CD14-positive monocyte (primary cell): Measurements from ENCODE around the gene TTLL13. TPM values are rescaled to one million over a fixed set of nuclear protein-coding genes. Genes with fewer than 3 reads are reported as not detected.

ENCODE experiments used
- DNase-seq, 3 donors: peaks; one replicate each; pipeline ENCODE4 v3.0.0-alpha.2; 2011 to 2022
- H2AFZ ChIP-seq: 2 replicates; pipeline ENCODE4 v1.6.0; 2012; ENCODE audit warnings: mild to moderate bottlenecking, low read depth, low read length, inconsistent platforms; ENCODE audit not compliant: insufficient read depth, poor library complexity, severe bottlenecking
- H3K27ac ChIP-seq, 2 donors: 1 replicate in 1 of 2; 2 replicates in 1 of 2; pipeline ENCODE4 v1.5.1; 2012 to 2013; ENCODE audit warnings: low read length in 2 of 2, control low read depth in 1 of 2, inconsistent platforms in 1 of 2, low read depth in 1 of 2, mild to moderate bottlenecking in 1 of 2
- H3K27me3 ChIP-seq, 2 donors: one replicate each; pipeline versions ENCODE4 v1.6.0 to v1.6.1; 2011 to 2013; ENCODE audit warnings: low read length in 2 of 2; ENCODE audit not compliant: control insufficient read depth in 2 of 2, insufficient read depth in 2 of 2
- H3K36me3 ChIP-seq, 2 donors: replicated peaks in 1 of 2; 1 replicate in 1 of 2; 2 replicates in 1 of 2; pipeline versions ENCODE4 v1.5.1 to v1.6.1; 2012 to 2013; ENCODE audit warnings: low read length in 2 of 2, control low read depth in 1 of 2, inconsistent platforms in 1 of 2, mild to moderate bottlenecking in 1 of 2; ENCODE audit not compliant: insufficient read depth in 2 of 2, control insufficient read depth in 1 of 2
- H3K4me1 ChIP-seq, 2 donors: 1 replicate in 1 of 2; 2 replicates in 1 of 2; pipeline versions ENCODE4 v1.5.1 to v1.6.1; 2012 to 2013; ENCODE audit warnings: low read length in 2 of 2, control low read depth in 1 of 2, inconsistent platforms in 1 of 2, mild to moderate bottlenecking in 1 of 2, moderate library complexity in 1 of 2; ENCODE audit not compliant: insufficient read depth in 2 of 2, control insufficient read depth in 1 of 2
- H3K4me2 ChIP-seq: replicated peaks from 2 replicates; pipeline ENCODE3; 2012; ENCODE audit warnings: low read length, moderate library complexity, mild to moderate bottlenecking; ENCODE audit not compliant: poor library complexity, severe bottlenecking; ENCODE audit errors: extremely low read depth
- H3K4me3 ChIP-seq, 3 experiments: fragments of 200-600 bp in 1 of 3; sonication (generic) in 1 of 3; replicated peaks in 1 of 3; 1 replicate in 2 of 3; 2 replicates in 1 of 3; pipeline ENCODE4 v1.5.1; 2011 to 2013; ENCODE audit warnings: low read length in 3 of 3, mild to moderate bottlenecking in 3 of 3, control low read depth in 2 of 3, low read depth in 2 of 3, inconsistent platforms in 1 of 3, moderate library complexity in 1 of 3
- H3K79me2 ChIP-seq: 2 replicates; pipeline ENCODE4 v1.6.0; 2012; ENCODE audit warnings: mild to moderate bottlenecking, control low read depth, inconsistent platforms, low read length, moderate library complexity; ENCODE audit not compliant: insufficient read depth
- H3K9ac ChIP-seq: 2 replicates; pipeline ENCODE4 v1.6.0; 2017; ENCODE audit warnings: low read length, mild to moderate bottlenecking; ENCODE audit not compliant: insufficient read depth, poor library complexity, severe bottlenecking
- H3K9me3 ChIP-seq, 2 donors: replicated peaks in 1 of 2; 1 replicate in 1 of 2; 2 replicates in 1 of 2; pipeline versions ENCODE4 v1.5.1 to v1.6.1; 2012 to 2013; ENCODE audit warnings: low read length in 2 of 2, control low read depth in 1 of 2; ENCODE audit not compliant: control insufficient read depth in 1 of 2, insufficient read depth in 1 of 2
- H4K20me1 ChIP-seq: 2 replicates; pipeline ENCODE4 v1.6.0; 2012; ENCODE audit warnings: mild to moderate bottlenecking, low read length, control low read depth, moderate library complexity; ENCODE audit not compliant: insufficient read depth
- H3K27ac Mint-ChIP-seq, 7 donors: one replicate each; pipeline ENCODE4 v1.8.0; 2020; ENCODE audit warnings: mild to moderate bottlenecking in 7 of 7, mixed read lengths in 7 of 7, moderate library complexity in 6 of 7, inconsistent platforms in 2 of 7
- H3K27me3 Mint-ChIP-seq, 3 donors: one replicate each; pipeline ENCODE4 v1.8.0; 2021 to 2022; ENCODE audit warnings: low read depth in 3 of 3, mild to moderate bottlenecking in 3 of 3, mixed read lengths in 3 of 3, moderate library complexity in 3 of 3, inconsistent platforms in 1 of 3
- H3K36me3 Mint-ChIP-seq, 2 donors: one replicate each; pipeline ENCODE4 v1.8.0; 2020; ENCODE audit warnings: mixed read lengths in 2 of 2, inconsistent platforms in 1 of 2, mild to moderate bottlenecking in 1 of 2
- H3K4me1 Mint-ChIP-seq: one replicate; pipeline ENCODE4 v1.8.0; 2020; ENCODE audit warnings: mild to moderate bottlenecking, mixed read lengths
- H3K4me3 Mint-ChIP-seq, 2 donors: one replicate each; pipeline ENCODE4 v1.8.0; 2020; ENCODE audit warnings: mild to moderate bottlenecking in 2 of 2, mixed read lengths in 2 of 2, moderate library complexity in 1 of 2
- H3K9me3 Mint-ChIP-seq, 7 donors: one replicate each; pipeline ENCODE4 v1.8.0; 2020 to 2022; ENCODE audit warnings: mixed read lengths in 7 of 7, mild to moderate bottlenecking in 6 of 7, moderate library complexity in 6 of 7, inconsistent platforms in 2 of 7
- WGBS: methylation state at CpG from one replicate; pipeline ENCODE4 v1.1.5; 2013; ENCODE audit warnings: missing lambda C conversion rate; ENCODE audit not compliant: insufficient coverage; 5-methylcytosine and 5-hydroxymethylcytosine counted together
- intact Hi-C, 2 donors: fragments of 100-400 bp; cut with micrococcal nuclease; formaldehyde crosslinking; loops; one replicate each; pipeline versions ENCODE4 v1.15.0 to v1.15.1; 2023
- polyA plus RNA-seq, 3 donors: library from polyadenylated mRNA; depleted of rRNA in 1 of 3; unstranded in 2 of 3; stranded (reverse) in 1 of 3; fragments of 300-500 nt in 2 of 3; fragments of >200 nt in 1 of 3; fragmentation: Illumina TruSeq in 2 of 3; gene quantifications; 1 replicate in 2 of 3; 2 replicates in 1 of 3; pipeline ENCODE4 v1.2.3, GENCODE V29; 2012 to 2021
- TF ChIP-seq, protein P1 (sequence below): fragments of 200-600 bp; IDR thresholded peaks from one replicate; pipeline ENCODE4 v1.8.0; 2022; ENCODE audit warnings: antibody characterized with exemption, mild to moderate bottlenecking

Gene TTLL13
- polyA plus RNA-seq, 3 donors: 0.08 to 0.13 TPM; not detected in 1

DNA sequence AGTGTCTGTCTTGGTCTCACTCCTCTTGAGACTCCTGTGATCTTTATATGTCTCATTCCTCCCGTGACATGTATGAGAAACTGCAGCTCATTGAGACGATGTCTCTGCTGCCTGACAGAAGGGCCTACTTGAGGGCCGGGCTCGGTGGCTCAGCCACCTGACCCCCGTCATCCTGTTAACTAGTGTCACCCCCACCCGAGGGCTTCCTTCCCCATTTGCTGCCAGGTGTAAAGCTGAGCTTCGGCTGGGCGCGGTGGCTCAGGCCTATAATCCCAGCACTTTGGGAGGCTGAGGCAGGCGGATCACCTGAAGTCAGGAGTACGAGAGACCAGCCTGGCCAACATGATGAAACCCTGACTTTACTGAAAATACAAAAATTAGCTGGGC is 35.5 kb upstream of the TTLL13 start:
- intact Hi-C loops: no loop called here

DNA sequence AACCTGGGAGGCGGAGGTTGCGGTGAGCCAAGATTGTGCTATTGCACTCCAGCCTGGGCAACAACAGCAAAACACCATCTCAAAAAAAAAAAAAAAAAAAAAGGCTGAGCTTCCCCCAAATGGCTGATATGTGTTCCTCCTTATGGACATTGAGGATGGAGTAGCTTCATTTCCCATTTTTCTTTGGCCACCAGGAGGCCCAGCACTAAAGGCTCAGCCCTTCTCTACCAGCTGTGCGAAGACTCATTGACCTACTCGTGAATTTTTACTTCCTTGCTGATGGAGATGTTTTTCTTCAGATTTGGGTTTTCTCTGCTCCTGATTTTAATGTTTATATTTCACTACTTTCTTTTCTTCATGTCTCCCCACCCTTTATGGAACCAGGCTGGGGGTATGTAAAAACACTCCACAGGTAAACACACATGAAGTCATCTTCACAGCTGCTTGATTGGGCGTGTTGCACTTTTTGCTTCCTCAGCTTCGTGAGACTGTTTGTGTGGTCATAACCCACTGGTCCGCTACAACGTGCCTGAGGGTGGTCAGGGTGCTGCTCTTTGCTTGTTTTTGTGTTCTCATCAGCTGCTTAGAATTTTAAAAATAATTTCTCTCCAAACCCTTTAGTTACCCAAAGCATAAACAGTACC is 34.7 kb upstream of the TTLL13 start:
- intact Hi-C loops: no loop called here
- H3K36me3 Mint-ChIP-seq: peaks cover 47 to 77% of the 10 kb centered on the region in 2 donors
- peak overlapping the region in 3 of 7 donors; percentile 47 to 67 (median 65) for H3K27ac Mint-ChIP-seq
- Histone ChIP-seq H3K36me3 (peaks cover 43 to 82% of the 10 kb centered on the region in 2 donors), H3K9ac (no peak overlapping the region), H3K9me3 (no peaks in the 10 kb centered on the region), H3K4me3 (no peak overlapping the region), H4K20me1 (peaks cover 97% of the 10 kb centered on the region), H3K27ac (peak overlapping the region in 1 of 2 donors; percentile 4), H3K79me2 (peaks cover 73% of the 10 kb centered on the region), H3K27me3 (no peaks in the 10 kb centered on the region), H2AFZ (no peak overlapping the region), H3K4me2 (no peak overlapping the region), H3K4me1 (peaks cover 21 to 35% of the 10 kb centered on the region in 2 donors)
- peaks cover 42% of the 10 kb centered on the region for H3K4me1 Mint-ChIP-seq
- H3K4me3 Mint-ChIP-seq: no peak overlapping the region
- peaks cover 0 to 2% (median 0%) of the 10 kb centered on the region in 3 donors for H3K27me3 Mint-ChIP-seq
- no CpG with 5 or more reads among the region's 8 CpGs for WGBS
- peak in 1 of 3 donors; percentile 34 for DNase-seq
- TF ChIP-seq, protein P1, sequence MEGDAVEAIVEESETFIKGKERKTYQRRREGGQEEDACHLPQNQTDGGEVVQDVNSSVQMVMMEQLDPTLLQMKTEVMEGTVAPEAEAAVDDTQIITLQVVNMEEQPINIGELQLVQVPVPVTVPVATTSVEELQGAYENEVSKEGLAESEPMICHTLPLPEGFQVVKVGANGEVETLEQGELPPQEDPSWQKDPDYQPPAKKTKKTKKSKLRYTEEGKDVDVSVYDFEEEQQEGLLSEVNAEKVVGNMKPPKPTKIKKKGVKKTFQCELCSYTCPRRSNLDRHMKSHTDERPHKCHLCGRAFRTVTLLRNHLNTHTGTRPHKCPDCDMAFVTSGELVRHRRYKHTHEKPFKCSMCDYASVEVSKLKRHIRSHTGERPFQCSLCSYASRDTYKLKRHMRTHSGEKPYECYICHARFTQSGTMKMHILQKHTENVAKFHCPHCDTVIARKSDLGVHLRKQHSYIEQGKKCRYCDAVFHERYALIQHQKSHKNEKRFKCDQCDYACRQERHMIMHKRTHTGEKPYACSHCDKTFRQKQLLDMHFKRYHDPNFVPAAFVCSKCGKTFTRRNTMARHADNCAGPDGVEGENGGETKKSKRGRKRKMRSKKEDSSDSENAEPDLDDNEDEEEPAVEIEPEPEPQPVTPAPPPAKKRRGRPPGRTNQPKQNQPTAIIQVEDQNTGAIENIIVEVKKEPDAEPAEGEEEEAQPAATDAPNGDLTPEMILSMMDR: peak; percentile 35
- peaks cover 0 to 2% (median 0%) of the 10 kb centered on the region in 7 donors for H3K9me3 Mint-ChIP-seq

More for the DNA sequence above, 35.5 kb upstream of the TTLL13 start:
- Histone ChIP-seq H3K4me1 (peaks cover 21 to 39% of the 10 kb centered on the region in 2 donors), H3K27me3 (no peaks in the 10 kb centered on the region), H3K4me3 (no peak overlapping the region), H3K9me3 (no peaks in the 10 kb centered on the region), H3K36me3 (peaks cover 42 to 80% of the 10 kb centered on the region in 2 donors), H3K4me2 (no peak overlapping the region), H3K79me2 (peaks cover 80% of the 10 kb centered on the region), H2AFZ (no peak overlapping the region), H3K9ac (no peak overlapping the region), H4K20me1 (peaks cover 95% of the 10 kb centered on the region), H3K27ac (no peak overlapping the region)
- TF ChIP-seq, protein P1: no peak
- peaks cover 47% of the 10 kb centered on the region for H3K4me1 Mint-ChIP-seq
- H3K4me3 Mint-ChIP-seq: no peak overlapping the region
- WGBS: 51% methylated on average over 9 of the region's 11 CpGs
- peaks cover 50 to 80% of the 10 kb centered on the region in 2 donors for H3K36me3 Mint-ChIP-seq
- H3K9me3 Mint-ChIP-seq: peaks cover 0 to 2% (median 0%) of the 10 kb centered on the region in 7 donors
- no peak for DNase-seq
- peak overlapping the region in 3 of 7 donors; percentile 42 to 80 (median 73) for H3K27ac Mint-ChIP-seq
- peaks cover 0 to 2% (median 0%) of the 10 kb centered on the region in 3 donors for H3K27me3 Mint-ChIP-seq
